Endothelial cell of umbilical vein (primary cell): Measurements from ENCODE around the gene RFX1.

ENCODE experiments used
- CTCF ChIP-seq, 2 donors: IDR thresholded peaks; 1 replicate in 1 of 2; 2 replicates in 1 of 2; pipeline ENCODE4 v1.5.1; 2011; ENCODE audit warnings: low read length in 2 of 2, mild to moderate bottlenecking in 2 of 2, moderate library complexity in 2 of 2, control low read depth in 1 of 2, inconsistent platforms in 1 of 2, low read depth in 1 of 2; ENCODE audit not compliant: insufficient read depth in 1 of 2; ENCODE audit errors: extremely low read depth in 1 of 2
- EZH2 ChIP-seq: IDR thresholded peaks from 2 replicates; pipeline ENCODE4 v1.6.1; 2012; ENCODE audit warnings: borderline replicate concordance, low read depth, mild to moderate bottlenecking, moderate library complexity, low read length, inconsistent platforms; ENCODE audit not compliant: severe bottlenecking
- FOS ChIP-seq: IDR thresholded peaks from 2 replicates; pipeline ENCODE4 v1.6.1; 2011; ENCODE audit warnings: mild to moderate bottlenecking, low read length, moderate library complexity, borderline replicate concordance; ENCODE audit not compliant: insufficient read depth
- JUN ChIP-seq: IDR thresholded peaks from 2 replicates; pipeline ENCODE4 v1.6.1; 2011; ENCODE audit warnings: borderline replicate concordance, low read depth; ENCODE audit not compliant: insufficient read length, insufficient read depth
- MAX ChIP-seq: IDR thresholded peaks from 2 replicates; pipeline ENCODE4 v1.6.1; 2011; ENCODE audit not compliant: insufficient read depth, insufficient read length
- MYC ChIP-seq: IDR thresholded peaks from one replicate; pipeline ENCODE4 v1.6.1; 2011; ENCODE audit warnings: mild to moderate bottlenecking, low read depth, low read length
- POLR2A ChIP-seq: IDR thresholded peaks from 2 replicates; pipeline ENCODE4 v1.6.1; 2012; ENCODE audit warnings: low read depth, mild to moderate bottlenecking, control low read depth, low read length
- POLR2AphosphoS5 ChIP-seq: IDR thresholded peaks from 2 replicates; pipeline ENCODE4 v1.6.1; 2012; ENCODE audit warnings: low read depth, mild to moderate bottlenecking, control low read depth, low read length, moderate library complexity; ENCODE audit not compliant: insufficient read depth

- no peak for TF ChIP-seq EZH2
- TF ChIP-seq POLR2AphosphoS5 = no peak
- no peak for TF ChIP-seq CTCF (IDR thresholded peaks at IDR 0.05; ENCODE audit: extremely low read depth in 1 of 2, insufficient read depth in 1 of 2, low read depth in 1 of 2, low read length in 2 of 2)
- TF ChIP-seq POLR2A = no peak
- no peak for TF ChIP-seq FOS
- no peak for TF ChIP-seq JUN
- no peak for TF ChIP-seq MYC
- no peak for TF ChIP-seq MAX
Observed at GRCh38 chr19:14055396-14055795, 49.3 kb upstream of the RFX1 start.
